ENCODE measurements around the gene KCNH1.

Gene KCNH1

DNA sequence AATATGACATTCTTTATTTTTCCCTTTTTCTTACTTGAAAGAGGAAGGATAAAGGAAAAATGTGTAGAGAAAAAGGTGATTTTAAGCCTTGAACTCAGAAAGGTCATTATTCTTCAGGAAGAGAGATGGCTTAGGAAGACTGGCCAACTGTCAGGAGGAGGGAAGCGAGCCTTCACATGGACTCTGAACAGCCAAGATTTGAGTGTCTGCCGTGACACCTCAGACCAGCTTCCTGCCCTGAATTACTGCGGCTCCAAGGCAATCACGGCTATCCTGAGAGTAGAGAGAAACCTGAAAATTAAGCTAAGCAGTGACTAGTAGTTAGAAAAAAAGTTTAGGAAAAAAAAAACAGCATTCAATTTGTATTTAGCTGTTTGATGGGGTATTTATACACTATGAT is 314.7 kb downstream of the KCNH1 start:
- no peak overlapping the region for H3K4me3 ChIP-seq (ENCODE audit: low read length)
- TF ChIP-seq ZNF274 (IDR thresholded peaks at IDR 0.05; ENCODE audit: low read depth, low read length): no peak

DNA sequence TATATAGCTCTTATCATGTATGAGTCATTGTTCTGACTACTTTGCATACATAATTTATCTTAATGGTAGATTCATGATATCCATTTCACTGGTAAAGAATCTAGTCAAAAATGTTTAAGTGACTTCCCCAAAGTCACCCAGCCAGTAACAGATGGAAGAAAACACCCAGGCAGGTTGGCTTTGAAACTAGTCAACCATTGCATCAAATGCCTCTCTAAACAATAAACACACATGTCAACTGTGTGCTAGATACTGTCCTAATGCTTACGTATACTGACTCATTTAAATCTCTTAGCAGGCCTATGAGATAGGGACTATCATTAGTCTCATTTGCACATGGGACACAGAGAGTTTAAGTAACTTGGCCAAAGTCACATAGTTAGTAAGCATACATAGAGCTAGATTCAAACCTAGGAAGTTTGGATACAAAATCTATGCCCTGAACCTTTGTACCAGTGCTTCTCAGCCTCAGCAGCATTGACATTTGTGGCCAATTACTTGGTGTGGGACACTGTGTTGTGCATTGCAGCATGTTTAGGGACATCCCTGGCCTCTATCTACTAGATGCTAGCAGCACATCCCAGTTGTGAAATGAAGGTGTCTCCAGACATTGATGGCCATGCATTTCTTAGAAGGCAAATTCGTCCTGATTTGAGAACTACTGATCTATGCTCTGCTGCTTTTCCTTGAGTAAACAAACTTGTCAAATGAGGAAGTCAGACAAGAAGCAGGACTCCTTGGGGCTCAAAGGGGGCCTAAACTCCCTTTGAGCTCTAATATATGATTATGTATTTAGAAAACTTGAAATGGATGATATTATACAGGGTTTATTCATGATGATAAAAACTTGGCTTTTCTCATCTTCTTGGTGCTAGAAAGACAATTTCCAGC is 316.3 kb downstream of the KCNH1 start:
- H3K4me3 ChIP-seq (ENCODE audit: low read length): no peak overlapping the region
- TF ChIP-seq ZNF274 (IDR thresholded peaks at IDR 0.05; ENCODE audit: low read depth, low read length): no peak

DNA sequence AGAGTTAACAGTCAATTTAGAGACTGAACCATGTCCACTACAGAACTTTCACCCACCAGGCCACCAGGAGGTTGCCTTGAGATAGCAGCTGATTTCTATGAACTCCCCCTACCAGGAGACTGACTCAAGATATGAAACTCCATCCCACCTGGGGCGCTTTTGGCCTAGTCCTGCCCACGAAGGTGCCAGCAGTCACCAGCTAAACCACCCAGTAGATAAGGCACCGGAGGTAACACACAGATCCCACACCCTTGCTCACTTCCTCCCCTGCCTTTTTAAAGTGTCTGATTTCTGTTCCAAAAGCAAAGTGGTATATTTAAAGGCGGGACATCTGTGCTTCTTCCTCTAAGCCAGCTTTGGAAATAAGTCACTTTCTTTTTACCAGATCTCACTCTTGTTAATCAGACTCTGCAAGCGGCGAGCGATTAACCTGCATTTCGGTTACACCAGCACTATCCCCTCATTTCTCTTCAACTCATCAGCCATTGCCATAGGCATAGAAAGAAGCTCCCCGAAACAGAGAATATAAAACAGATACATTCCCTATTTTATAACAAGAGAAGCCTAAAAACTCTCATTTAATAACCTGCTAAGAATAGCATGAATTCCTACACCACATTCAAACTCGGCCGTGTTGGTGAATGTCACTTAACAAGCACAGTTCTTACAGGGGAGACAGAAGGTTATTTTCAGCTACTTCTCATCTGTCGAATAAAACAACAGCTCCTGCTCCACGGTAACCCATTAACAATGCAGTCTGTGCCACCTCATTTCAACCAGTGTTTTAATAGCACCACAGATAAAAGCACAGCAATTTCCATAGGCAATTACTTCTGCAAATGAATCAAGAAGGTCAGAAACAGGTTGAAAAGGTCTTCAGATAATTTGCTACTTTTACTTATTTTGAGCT is 318.1 kb downstream of the KCNH1 start:
- no peak for TF ChIP-seq ZNF274 (IDR thresholded peaks at IDR 0.05; ENCODE audit: low read depth, low read length)
- H3K4me3 ChIP-seq (ENCODE audit: low read length): no peak overlapping the region

DNA sequence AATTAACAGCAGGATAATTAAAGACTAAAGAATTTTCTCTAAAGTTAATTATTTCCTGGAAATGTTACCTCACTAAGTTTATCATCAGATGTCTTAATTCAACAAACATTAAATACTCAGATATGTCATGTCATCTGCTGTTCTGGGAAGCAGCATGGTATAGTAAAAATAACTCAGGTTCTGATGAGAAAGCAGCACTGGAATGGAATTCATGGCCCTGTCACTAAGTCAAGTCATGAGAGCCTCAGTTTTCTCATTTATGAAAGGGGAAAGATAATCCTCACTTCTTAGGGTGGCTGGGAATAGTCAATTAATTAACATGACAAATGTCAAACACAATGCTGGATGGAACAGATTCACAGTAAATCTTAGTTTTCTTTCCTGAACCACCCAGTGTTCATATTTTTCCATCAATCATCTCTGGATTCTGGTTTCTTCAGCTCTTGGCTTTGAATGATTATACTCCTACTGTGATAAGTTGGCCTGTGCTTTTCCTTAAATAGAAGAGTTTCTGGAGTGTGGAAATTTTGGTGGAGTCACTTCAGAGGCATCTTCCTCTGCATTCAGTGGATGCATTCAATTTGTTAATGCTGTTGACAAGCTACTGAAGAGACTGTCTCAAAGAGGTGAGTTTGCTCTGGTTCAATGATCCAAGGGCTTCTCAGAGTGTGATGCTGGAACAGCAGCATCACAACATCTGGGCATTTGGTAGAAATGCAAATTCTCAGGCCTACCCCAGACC is 319.4 kb downstream of the KCNH1 start:
- H3K4me3 ChIP-seq (ENCODE audit: low read length): no peak overlapping the region
- TF ChIP-seq ZNF274 (IDR thresholded peaks at IDR 0.05; ENCODE audit: low read depth, low read length): no peak

DNA sequence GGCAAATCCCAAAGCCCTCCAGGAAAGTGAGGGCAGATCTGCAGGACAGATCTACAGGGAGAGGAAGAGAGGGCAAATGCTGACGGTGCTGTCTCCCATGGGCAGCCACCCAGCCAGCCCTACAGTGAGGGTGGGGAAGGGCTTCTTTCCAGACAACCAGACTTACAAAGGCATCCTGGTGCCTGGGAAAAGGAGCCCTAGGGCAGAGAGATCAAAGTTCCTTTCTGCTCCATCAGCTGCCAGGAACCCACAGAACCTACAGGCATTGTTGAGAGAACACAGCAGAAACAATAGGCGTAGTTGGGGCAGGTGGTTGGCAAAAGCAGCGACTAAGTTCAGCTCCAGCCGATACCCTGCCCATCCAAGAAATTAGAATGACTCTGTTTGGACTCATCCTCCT is 332.4 kb downstream of the KCNH1 start:
- no peak for TF ChIP-seq ZNF274 (IDR thresholded peaks at IDR 0.05; ENCODE audit: low read depth, low read length)
- no peak overlapping the region for H3K4me3 ChIP-seq (ENCODE audit: low read length)

DNA sequence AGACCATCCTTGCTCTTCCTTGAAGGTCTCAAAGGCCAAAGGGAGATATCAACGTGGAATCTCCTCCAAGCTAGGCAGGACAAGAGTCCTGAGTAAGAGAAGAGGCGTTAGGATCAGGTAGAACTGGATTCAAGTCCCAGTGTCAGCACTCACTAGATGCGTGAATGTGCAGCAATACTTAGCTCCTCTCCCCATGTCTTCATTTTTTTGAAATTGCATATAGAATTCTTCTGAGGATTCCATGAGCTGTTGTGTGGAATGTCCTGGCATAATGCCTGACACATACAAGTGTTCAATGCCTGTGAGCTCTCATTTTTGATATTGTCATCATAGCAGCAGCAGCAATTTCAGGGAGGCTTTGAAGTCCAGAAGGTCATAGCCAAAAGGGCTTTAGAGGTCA is 333.2 kb downstream of the KCNH1 start:
- TF ChIP-seq ZNF274 (IDR thresholded peaks at IDR 0.05; ENCODE audit: low read depth, low read length): no peak

DNA sequence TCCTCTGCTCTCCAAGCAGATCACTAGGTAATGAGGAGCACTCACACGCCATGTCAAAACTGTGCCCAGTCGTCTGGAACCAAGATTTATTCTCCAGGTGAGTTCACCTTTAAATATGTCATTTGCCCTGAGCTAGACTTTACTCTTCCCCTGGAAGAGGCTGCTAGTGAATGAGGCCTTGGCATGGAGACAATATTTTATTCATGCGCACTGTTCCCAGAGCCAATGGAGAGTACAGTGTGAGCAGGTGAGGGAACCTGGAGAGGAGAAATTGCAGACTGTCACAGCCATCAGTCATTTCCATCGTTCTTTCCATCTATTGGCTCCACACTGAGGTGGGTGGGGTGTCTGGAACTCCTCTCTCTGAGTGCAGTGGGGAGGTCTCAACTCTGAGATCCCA is 333.6 kb downstream of the KCNH1 start:
- TF ChIP-seq ZNF274 (IDR thresholded peaks at IDR 0.05; ENCODE audit: low read depth, low read length): no peak
- H3K4me3 ChIP-seq (ENCODE audit: low read length): no peak overlapping the region

More for the DNA sequence above, 333.2 kb downstream of the KCNH1 start:
- H3K4me3 ChIP-seq (ENCODE audit: low read length): no peak overlapping the region

DNA sequence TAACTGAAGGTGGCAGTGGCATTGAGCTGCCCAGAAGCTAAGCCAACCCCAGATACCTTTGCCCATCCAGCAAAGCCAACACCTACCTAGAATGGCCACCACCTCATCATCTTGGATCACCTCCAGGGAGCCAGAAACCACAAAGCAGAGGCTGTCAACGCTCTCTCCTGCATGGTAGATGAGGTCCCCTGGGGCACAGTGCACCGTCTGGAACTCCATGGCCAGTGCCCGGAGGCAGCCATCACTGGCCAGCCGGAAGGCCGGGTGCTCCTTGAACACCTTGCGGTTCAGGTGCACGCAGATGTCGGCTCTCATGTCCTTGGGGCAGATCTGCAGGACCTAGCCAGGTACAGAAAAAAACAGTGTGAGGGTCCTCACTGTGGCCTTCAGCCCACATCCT is 336.5 kb downstream of the KCNH1 start:
- no peak for TF ChIP-seq ZNF274 (IDR thresholded peaks at IDR 0.05; ENCODE audit: low read depth, low read length)

DNA sequence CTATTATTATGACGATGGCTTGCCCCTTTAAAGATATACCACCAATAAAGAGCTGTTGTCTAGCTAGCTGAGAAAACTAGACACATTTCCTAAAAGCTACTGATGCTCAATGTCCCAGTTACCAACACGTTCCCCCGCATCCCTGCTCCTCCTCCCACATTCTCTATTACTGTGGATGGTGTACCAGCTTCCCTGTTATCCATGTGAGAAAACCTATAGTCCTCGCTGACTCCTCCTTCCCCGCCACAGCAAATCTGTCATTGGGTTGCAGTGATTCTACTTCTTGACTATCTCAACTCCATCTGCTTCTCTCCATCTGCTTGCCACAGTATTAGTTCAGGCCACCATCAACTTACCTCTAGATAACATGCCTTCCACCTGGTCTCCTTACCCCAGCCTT is 337.5 kb downstream of the KCNH1 start:
- no peak for TF ChIP-seq ZNF274 (IDR thresholded peaks at IDR 0.05; ENCODE audit: low read depth, low read length)
- H3K4me3 ChIP-seq (ENCODE audit: low read length): no peak overlapping the region

More for the DNA sequence above, 336.5 kb downstream of the KCNH1 start:
- no peak overlapping the region for H3K4me3 ChIP-seq (ENCODE audit: low read length)

DNA sequence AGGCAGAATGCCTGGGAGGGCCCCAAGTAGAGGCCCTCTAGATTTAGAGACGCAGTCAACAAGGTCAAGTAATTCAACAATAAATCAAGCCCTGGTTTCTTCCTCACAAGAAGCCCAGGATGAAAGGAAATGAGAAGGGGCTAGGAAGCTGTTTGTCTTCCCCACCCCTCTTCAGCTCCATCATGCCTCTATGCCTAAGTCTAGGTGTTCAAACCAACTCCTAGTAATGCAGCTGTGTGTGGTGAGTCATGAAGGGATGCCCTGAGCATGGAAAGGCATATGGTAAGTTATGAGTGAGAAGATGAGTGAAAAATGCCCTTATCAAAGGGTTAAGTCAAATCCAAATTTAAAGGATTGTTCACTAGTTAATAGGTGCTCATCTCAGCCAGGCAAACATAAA is 339.5 kb downstream of the KCNH1 start:
- no peak overlapping the region for H3K4me3 ChIP-seq (ENCODE audit: low read length)
- no peak for TF ChIP-seq ZNF274 (IDR thresholded peaks at IDR 0.05; ENCODE audit: low read depth, low read length)

DNA sequence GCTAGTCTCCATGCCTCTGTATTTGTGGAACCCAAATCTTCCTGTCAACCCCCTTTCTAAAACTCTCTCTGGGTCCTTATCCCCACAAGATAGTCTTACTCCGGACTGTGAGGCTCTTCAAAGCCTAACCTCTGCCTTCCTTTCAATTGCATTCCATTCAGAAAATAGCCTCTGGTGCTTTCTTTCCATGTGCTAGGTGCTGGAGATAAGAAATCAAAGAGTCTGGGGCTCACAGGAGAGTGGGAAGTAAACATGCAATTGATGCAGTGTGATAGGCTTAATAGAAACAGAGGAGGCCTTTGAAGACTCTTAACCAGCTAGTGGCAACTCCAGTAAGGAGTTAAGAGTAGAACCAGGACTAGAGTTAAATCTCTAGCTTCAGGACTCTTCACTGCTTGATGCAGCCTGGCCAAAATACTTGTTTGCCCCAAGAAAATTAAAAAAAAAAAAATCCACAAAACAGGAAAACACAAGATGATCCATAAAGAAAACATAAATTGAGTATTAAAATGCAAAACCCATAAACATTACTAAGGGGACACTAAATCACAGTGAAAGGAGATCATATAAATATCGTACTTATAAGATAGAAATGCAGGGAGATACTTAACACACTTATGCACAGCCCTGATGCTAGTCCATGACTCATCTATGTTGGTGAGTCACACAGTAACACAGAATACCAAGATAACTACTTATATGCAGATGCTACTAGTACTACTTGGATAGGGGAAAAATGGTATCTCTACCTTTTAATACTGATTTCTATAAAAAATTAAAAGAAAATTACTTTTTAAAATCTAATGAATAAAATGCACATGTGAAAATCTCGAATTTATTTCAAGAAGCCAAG is 341.5 kb downstream of the KCNH1 start:
- TF ChIP-seq ZNF274 (IDR thresholded peaks at IDR 0.05; ENCODE audit: low read depth, low read length): no peak
- H3K4me3 ChIP-seq (ENCODE audit: low read length): no peak overlapping the region

DNA sequence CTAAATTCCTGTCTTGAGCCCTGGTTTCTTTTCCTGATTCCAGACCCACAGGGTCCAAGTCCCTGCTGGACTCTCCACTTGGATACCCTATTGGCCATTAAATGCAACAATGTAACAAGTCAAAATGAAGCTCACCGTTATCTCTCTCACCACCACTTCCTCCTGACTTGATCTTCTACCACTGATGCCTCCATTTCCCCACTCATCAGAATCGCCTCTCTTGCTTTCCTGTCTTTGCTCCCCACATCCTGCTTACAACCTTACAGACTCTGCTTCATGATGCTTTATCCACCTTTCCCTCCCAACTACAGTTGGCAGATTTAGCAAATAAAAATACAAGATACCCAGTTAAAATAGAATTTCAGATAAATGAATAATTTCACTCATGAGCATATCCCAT is 343.8 kb downstream of the KCNH1 start:
- no peak overlapping the region for H3K4me3 ChIP-seq (ENCODE audit: low read length)
- TF ChIP-seq ZNF274 (IDR thresholded peaks at IDR 0.05; ENCODE audit: low read depth, low read length): no peak

DNA sequence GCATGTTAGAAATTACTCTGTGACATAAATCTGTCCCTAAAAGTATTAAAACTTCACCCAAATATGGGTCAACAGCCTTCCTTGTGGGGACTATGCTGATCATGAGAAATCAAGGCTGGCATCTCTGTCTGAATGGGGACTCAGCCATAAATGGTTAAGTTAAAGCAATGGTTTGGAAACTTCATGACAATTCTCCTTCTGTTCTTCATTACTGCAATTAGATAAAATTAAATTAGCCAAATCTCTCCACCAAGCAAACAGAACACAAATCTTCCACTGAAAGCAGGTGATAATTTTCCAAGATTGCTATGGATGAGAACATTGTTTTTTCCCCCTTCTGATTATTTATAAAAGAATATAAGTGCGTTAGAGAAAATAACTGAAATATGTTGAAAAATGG is 346.1 kb downstream of the KCNH1 start:
- TF ChIP-seq ZNF274 (IDR thresholded peaks at IDR 0.05; ENCODE audit: low read depth, low read length): no peak
- no peak overlapping the region for H3K4me3 ChIP-seq (ENCODE audit: low read length)
